ENCODE results near the gene KLKB1. TPM values are rescaled to one million over a fixed set of nuclear protein-coding genes. Genes with fewer than 3 reads are reported as not detected.
A peak's percentile ranks its signal among the peaks of the same experiment; 100 is the strongest.
"Not testable (repeated sequence)": the region's sequence is repeated elsewhere in the genome, so short reads cannot be mapped to it uniquely, and the experiment has no call there.

The KLKB1 gene
- total and polyA plus RNA-seq, 4 donors = 0.23 to 0.94 (median 0.49) TPM

GRCh38 chr4:186260504-186261448, 33.5 kb downstream of the KLKB1 start:
- no peak overlapping the region for H3K9ac ChIP-seq (ENCODE audit: insufficient read depth in 1 of 2, low read length in 2 of 2)
- peaks cover 0 to 5% (median 2%) of the 10 kb centered on the region in 5 donors for H3K4me1 ChIP-seq (ENCODE audit: control insufficient read depth in 5 of 5, insufficient read depth in 5 of 5, low read length in 5 of 5)
- no peaks in the 10 kb centered on the region for H3K36me3 ChIP-seq (ENCODE audit: control insufficient read depth in 4 of 4, insufficient read depth in 4 of 4, low read length in 4 of 4)
- H3K27ac ChIP-seq (ENCODE audit: low read depth in 1 of 2, low read length in 1 of 2) = no peak overlapping the region
- ATAC-seq (ENCODE audit: insufficient read depth, low FRiP score) = no peak
- TF ChIP-seq, protein P1, sequence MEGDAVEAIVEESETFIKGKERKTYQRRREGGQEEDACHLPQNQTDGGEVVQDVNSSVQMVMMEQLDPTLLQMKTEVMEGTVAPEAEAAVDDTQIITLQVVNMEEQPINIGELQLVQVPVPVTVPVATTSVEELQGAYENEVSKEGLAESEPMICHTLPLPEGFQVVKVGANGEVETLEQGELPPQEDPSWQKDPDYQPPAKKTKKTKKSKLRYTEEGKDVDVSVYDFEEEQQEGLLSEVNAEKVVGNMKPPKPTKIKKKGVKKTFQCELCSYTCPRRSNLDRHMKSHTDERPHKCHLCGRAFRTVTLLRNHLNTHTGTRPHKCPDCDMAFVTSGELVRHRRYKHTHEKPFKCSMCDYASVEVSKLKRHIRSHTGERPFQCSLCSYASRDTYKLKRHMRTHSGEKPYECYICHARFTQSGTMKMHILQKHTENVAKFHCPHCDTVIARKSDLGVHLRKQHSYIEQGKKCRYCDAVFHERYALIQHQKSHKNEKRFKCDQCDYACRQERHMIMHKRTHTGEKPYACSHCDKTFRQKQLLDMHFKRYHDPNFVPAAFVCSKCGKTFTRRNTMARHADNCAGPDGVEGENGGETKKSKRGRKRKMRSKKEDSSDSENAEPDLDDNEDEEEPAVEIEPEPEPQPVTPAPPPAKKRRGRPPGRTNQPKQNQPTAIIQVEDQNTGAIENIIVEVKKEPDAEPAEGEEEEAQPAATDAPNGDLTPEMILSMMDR (IDR thresholded peaks at IDR 0.05; ENCODE audit: control extremely low read depth, extremely low read depth) = no peak
- peaks cover 0 to 4% (median 0%) of the 10 kb centered on the region in 4 donors for H3K9me3 ChIP-seq (ENCODE audit: control insufficient read depth in 4 of 4, insufficient read depth in 3 of 4, low read length in 3 of 4)
- WGBS, 2 donors = 74 to 85% methylated on average over 12 of the region's 12 CpGs
- peak in 1 of 3 donors; percentile 22 for DNase-seq
- H3K4me3 ChIP-seq = no peak overlapping the region
- H3K27me3 ChIP-seq (ENCODE audit: control insufficient read depth in 3 of 3, insufficient read depth in 3 of 3, low read length in 2 of 3) = no peaks in the 10 kb centered on the region

GRCh38 chr4:186264660-186265059, 37.4 kb downstream of the KLKB1 start:
- Histone ChIP-seq H3K9ac (ENCODE audit: insufficient read depth in 1 of 2, low read length in 2 of 2) (no peak overlapping the region), H3K27ac (ENCODE audit: low read depth in 1 of 2, low read length in 1 of 2) (no peak overlapping the region), H3K9me3 (ENCODE audit: control insufficient read depth in 4 of 4, insufficient read depth in 3 of 4, low read length in 3 of 4) (peaks cover 0 to 2% (median 0%) of the 10 kb centered on the region in 4 donors), H3K27me3 (ENCODE audit: control insufficient read depth in 3 of 3, insufficient read depth in 3 of 3, low read length in 2 of 3) (no peaks in the 10 kb centered on the region), H3K36me3 (ENCODE audit: control insufficient read depth in 4 of 4, insufficient read depth in 4 of 4, low read length in 4 of 4) (no peaks in the 10 kb centered on the region), H3K4me1 (ENCODE audit: control insufficient read depth in 5 of 5, insufficient read depth in 5 of 5, low read length in 5 of 5) (peaks cover 0 to 16% (median 5%) of the 10 kb centered on the region in 5 donors), H3K4me3 (no peak overlapping the region)
- DNase-seq (no peak), ATAC-seq (ENCODE audit: insufficient read depth, low FRiP score) (no peak)
- WGBS, 2 donors = 93 to 94% methylated on average over 7 of the region's 7 CpGs
- TF ChIP-seq, protein P1 (IDR thresholded peaks at IDR 0.05; ENCODE audit: control extremely low read depth, extremely low read depth) = no peak

- peaks cover 0 to 16% (median 3%) of the 10 kb centered on the region in 5 donors for H3K4me1 ChIP-seq (ENCODE audit: control insufficient read depth in 5 of 5, insufficient read depth in 5 of 5, low read length in 5 of 5)
- not testable (repeated sequence) for ATAC-seq (ENCODE audit: insufficient read depth, low FRiP score); H3K9me3 ChIP-seq (ENCODE audit: control insufficient read depth in 4 of 4, insufficient read depth in 3 of 4, low read length in 3 of 4); H3K4me3 ChIP-seq; H3K36me3 ChIP-seq (ENCODE audit: control insufficient read depth in 4 of 4, insufficient read depth in 4 of 4, low read length in 4 of 4); H3K27ac ChIP-seq (ENCODE audit: low read depth in 1 of 2, low read length in 1 of 2); H3K27me3 ChIP-seq (ENCODE audit: control insufficient read depth in 3 of 3, insufficient read depth in 3 of 3, low read length in 2 of 3); DNase-seq; H3K9ac ChIP-seq (ENCODE audit: insufficient read depth in 1 of 2, low read length in 2 of 2)
- WGBS, 2 donors = 93 to 97% methylated on average over 11 of the region's 11 CpGs
Measured at GRCh38 chr4:186265250-186265649, 37.9 kb downstream of the KLKB1 start.
